Endothelial cell (in vitro differentiated cells): ENCODE measurements around the gene ATXN1L. TPM values are rescaled to one million over a fixed set of nuclear protein-coding genes. Genes with fewer than 3 reads are reported as not detected.

Experiments used
- DNase-seq: peaks from one replicate; pipeline ENCODE4 v3.0.0; 2021; ENCODE audit warnings: low spot score
- H3K27ac Mint-ChIP-seq: one replicate; pipeline ENCODE4 v1.8.0; 2021; ENCODE audit warnings: mixed read lengths, inconsistent platforms; ENCODE audit not compliant: unreplicated experiment
- H3K27me3 Mint-ChIP-seq: one replicate; pipeline ENCODE4 v1.8.0; 2021; ENCODE audit warnings: mild to moderate bottlenecking, moderate library complexity, mixed read lengths, inconsistent platforms; ENCODE audit not compliant: unreplicated experiment
- H3K36me3 Mint-ChIP-seq: one replicate; pipeline ENCODE4 v1.8.0; 2021; ENCODE audit warnings: mild to moderate bottlenecking, low read depth, mixed read lengths, inconsistent platforms; ENCODE audit not compliant: unreplicated experiment
- H3K4me1 Mint-ChIP-seq: one replicate; pipeline ENCODE4 v1.8.0; 2021; ENCODE audit warnings: mild to moderate bottlenecking, mixed read lengths, inconsistent platforms; ENCODE audit not compliant: unreplicated experiment
- H3K4me3 Mint-ChIP-seq: one replicate; pipeline ENCODE4 v1.8.0; 2021; ENCODE audit warnings: mild to moderate bottlenecking, mixed read lengths, inconsistent platforms; ENCODE audit not compliant: unreplicated experiment
- H3K9me3 Mint-ChIP-seq: one replicate; pipeline ENCODE4 v1.8.0; 2021; ENCODE audit warnings: mixed read lengths, inconsistent platforms; ENCODE audit not compliant: unreplicated experiment
- total RNA-seq: library from RNA; stranded (reverse); fragmentation: NEBNext Ultra II Directional; extraction: Animal tissue kit (Norgen Biotek cat#: 25700); gene quantifications from one replicate; pipeline ENCODE4 v1.2.1, GENCODE V29; 2021; ENCODE audit not compliant: unreplicated experiment
- TF ChIP-seq, protein P1 (sequence below): fragments of 200-600 bp; sonication (generic); IDR thresholded peaks from one replicate; pipeline ENCODE4 v1.5.0; 2021; ENCODE audit warnings: antibody characterized with exemption; ENCODE audit not compliant: unreplicated experiment

Gene ATXN1L
- total RNA-seq, 1 donor from 2014 or later, result 34.4 TPM

DNA sequence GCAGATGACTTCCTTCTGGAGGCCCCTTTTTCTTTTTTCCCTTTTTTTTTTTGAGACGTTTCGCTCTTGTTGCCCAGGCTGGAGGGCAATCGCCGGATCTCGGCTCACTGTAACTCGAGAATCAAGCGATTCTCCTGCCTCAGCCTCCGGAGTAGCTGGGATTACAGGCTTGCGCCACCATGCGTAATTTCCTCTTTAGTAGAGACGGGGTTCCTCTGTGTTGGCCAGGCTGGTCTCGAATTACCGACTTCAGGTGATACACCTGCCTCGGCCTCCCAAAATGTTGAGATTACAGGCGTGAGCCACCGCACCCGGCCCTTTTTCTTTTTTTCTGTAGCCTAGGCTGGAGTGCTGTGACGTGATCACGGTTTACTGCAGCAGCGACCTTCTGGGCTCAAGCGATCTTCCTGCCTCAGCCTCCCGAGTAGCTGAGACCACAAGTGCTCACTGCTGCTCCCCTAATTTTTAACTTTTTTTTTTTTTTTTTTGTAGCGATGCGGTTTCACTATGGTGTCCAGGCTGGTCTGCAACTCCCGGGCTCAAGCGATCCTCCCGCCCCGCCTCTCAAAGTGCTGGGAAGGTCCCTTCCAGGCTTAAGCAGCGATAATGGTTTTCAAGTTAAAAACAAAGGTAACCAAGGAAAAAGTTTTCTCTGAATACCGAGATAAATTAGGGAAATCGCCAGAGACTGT lies 48.6 kb downstream of the ATXN1L start:
- peak; percentile 38 for DNase-seq
- Mint-ChIP-seq H3K36me3 (peaks cover 4% of the 10 kb centered on the region), H3K9me3 (no peaks in the 10 kb centered on the region), H3K4me1 (peaks cover 5% of the 10 kb centered on the region), H3K4me3 (peak overlapping the region; percentile 99), H3K27ac (peak overlapping the region; percentile 99), H3K27me3 (peaks cover 12% of the 10 kb centered on the region)
- TF ChIP-seq, protein P1, sequence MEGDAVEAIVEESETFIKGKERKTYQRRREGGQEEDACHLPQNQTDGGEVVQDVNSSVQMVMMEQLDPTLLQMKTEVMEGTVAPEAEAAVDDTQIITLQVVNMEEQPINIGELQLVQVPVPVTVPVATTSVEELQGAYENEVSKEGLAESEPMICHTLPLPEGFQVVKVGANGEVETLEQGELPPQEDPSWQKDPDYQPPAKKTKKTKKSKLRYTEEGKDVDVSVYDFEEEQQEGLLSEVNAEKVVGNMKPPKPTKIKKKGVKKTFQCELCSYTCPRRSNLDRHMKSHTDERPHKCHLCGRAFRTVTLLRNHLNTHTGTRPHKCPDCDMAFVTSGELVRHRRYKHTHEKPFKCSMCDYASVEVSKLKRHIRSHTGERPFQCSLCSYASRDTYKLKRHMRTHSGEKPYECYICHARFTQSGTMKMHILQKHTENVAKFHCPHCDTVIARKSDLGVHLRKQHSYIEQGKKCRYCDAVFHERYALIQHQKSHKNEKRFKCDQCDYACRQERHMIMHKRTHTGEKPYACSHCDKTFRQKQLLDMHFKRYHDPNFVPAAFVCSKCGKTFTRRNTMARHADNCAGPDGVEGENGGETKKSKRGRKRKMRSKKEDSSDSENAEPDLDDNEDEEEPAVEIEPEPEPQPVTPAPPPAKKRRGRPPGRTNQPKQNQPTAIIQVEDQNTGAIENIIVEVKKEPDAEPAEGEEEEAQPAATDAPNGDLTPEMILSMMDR, result no peak

DNA sequence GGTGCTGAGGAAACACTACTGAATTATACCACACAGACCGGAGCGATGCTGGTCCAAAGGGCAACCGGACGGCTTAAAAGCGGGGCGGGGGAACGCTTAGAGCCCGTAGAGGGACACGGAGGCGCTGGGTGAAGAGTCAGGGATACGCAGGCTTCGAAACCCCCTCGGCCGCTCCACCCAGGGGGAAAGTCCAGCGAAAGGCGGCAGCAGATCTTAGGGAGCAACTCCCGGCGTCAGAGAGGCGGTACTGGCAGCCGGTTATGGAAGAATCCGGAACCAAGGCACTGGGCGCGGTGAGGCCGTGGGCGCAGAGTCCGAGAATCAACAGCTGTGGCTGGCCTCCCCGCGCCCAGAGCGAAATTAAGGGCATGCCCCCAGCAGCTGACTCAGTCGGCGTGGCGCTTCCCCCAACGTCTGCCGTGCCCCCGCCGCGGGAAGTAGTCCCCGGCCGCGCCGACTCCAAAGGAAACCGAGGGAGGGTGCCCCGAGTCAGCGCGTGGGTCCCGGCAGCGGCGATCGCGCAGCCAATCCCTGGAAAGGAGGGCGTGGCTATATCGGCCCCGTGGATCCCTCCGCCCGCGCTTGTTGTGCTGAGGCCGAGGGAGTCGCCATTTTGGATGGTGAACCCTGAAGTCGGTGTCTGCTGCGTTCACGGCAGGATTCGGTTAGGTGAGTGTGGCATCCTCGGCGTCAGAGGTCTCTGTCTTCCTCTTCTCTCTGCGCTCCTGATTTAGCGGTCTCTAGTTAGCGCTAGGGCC lies 49.3 kb downstream of the ATXN1L start, which contains the start of gene IST1:
Gene IST1, plus strand, starts transcription at position 611 of the 758 bp plus-strand sequence. CDS start 20,110 bp downstream, outside the sequence.
- Mint-ChIP-seq H3K27me3 (peaks cover 12% of the 10 kb centered on the region), H3K36me3 (peaks cover 4% of the 10 kb centered on the region), H3K9me3 (no peaks in the 10 kb centered on the region), H3K4me1 (peaks cover 6% of the 10 kb centered on the region), H3K27ac (peak within 1 kb of the TSS; percentile 99), H3K4me3 (peak within 1 kb of the TSS; percentile 99)
- TF ChIP-seq, protein P1, result no peak
- DNase-seq, result peak; percentile 97

DNA sequence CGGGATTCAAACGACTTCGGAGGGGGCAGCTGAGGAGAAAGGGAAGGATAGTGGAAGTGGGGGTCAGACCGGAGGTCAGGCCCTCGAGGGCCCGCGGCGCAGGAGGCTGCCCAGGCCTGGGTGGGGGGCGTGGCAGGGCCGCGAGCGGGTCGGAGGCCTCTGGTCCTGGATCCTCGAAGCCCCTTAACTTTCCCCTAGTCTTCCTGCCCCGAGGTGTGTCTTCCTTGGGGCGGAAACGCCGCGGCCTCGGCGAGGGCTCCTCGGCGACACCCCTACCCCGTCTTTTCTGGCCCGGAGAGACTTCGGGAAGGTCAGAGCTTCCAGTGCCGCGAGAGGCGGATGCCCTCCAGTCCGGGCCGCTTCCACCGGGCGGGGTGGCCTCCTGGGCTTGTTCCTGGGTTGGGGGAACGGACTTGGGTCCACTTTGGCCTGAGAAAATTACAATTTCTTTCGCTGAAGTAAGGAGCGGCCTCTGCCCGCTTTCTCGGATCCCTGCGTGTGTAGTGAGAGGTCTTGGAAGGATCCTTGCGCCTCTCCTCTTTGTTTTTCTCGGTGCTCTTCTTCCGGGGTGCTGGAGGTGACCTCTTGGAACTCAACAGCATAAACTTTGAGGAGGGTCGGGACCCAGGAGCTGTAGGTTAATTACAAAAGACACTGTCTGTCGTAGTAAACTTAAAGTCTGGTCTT lies 50.0 kb downstream of the ATXN1L start:
- peak; percentile 50 for DNase-seq
- TF ChIP-seq, protein P1, result no peak
- H3K27me3 Mint-ChIP-seq, result peaks cover 12% of the 10 kb centered on the region
- H3K4me3 Mint-ChIP-seq, result peak overlapping the region; percentile 99
- H3K27ac Mint-ChIP-seq, result peak overlapping the region; percentile 99
- H3K9me3 Mint-ChIP-seq, result no peaks in the 10 kb centered on the region
- H3K4me1 Mint-ChIP-seq, result peaks cover 9% of the 10 kb centered on the region
- peaks cover 4% of the 10 kb centered on the region for H3K36me3 Mint-ChIP-seq

DNA sequence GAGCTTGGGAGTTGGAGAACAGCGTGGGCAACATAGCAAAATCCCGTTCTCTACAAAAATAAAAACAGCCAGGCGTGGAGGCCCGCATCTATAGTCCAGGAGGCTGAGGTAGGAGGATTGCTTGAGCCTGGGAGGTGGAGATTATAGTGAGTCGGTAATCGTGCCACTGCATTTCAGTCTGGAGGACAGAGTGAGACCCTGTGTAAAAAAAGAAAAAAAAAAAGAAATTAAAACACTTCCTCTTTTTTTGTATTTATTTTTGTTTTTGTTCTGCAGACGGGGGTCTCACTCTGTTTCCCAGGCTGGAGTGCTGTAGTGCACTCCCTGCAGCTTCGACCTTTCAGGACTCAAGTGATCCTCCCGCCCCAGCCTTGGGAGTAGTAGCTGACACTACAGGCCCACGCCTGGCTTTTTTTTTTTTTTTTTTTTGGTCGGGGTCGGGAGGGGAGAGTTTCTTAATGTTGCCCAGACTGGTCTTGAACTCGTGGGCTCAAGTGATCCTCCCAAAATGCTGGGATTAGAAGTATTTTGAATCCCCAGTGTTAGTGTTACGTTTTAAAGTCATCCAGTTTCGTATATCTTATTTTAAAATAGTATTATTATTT lies 51.1 kb downstream of the ATXN1L start:
- Mint-ChIP-seq H3K27me3 (peaks cover 10% of the 10 kb centered on the region), H3K36me3 (peaks cover 4% of the 10 kb centered on the region), H3K9me3 (no peaks in the 10 kb centered on the region), H3K27ac (peak overlapping the region; percentile 99), H3K4me3 (peak overlapping the region; percentile 99), H3K4me1 (peaks cover 9% of the 10 kb centered on the region)
- TF ChIP-seq, protein P1, result no peak
- DNase-seq, result no peak
